ENCODE measurements around the gene ZNF879.

The ZNF879 gene

DNA sequence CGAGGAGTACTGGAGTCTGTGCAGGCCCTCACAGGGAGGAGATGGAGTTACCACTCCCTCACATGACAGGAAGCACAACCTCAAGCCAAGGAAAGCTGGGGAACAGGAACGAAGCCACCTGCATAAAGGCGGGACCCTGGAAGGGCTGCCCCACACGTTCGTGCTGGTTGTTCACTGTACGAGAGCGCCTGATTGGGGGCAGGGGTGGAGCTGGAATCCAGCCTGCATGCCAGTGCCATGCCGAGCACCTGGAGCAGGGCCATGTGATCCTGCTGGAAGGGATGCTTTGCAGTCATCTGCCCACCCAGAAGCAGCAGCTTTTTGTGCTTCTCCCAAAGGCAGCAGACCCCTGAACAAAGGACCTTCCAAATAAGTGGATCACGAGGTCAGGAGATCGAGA lies 39.9 kb upstream of the ZNF879 start:
- Histone ChIP-seq H3K36me3 (ENCODE audit: insufficient read depth, low read length) (no peaks in the 10 kb centered on the region), H4K20me1 (ENCODE audit: insufficient read depth, low read length) (no peaks in the 10 kb centered on the region), H3K4me3 (ENCODE audit: low read depth in 1 of 2, low read length in 2 of 2) (no peak overlapping the region), H3K4me1 (ENCODE audit: insufficient read depth, low read length) (no peaks in the 10 kb centered on the region), H3K9ac (ENCODE audit: low read depth, low read length) (no peak overlapping the region), H3K27ac (ENCODE audit: low read length) (no peak overlapping the region), H3K9me3 (ENCODE audit: insufficient read depth, low read length, severe bottlenecking) (peaks cover 2% of the 10 kb centered on the region), H3K79me2 (ENCODE audit: insufficient read depth, low read length) (no peaks in the 10 kb centered on the region), H3K27me3 (ENCODE audit: insufficient read depth, low read length, poor library complexity) (no peaks in the 10 kb centered on the region), H2AFZ (ENCODE audit: low read depth, low read length) (no peak overlapping the region), H3K4me2 (ENCODE audit: insufficient read depth, low read length) (no peak overlapping the region)
- no peak for TF ChIP-seq EZH2 (IDR thresholded peaks at IDR 0.05; ENCODE audit: borderline replicate concordance, low read depth, low read length, severe bottlenecking)
- TF ChIP-seq, protein P1, sequence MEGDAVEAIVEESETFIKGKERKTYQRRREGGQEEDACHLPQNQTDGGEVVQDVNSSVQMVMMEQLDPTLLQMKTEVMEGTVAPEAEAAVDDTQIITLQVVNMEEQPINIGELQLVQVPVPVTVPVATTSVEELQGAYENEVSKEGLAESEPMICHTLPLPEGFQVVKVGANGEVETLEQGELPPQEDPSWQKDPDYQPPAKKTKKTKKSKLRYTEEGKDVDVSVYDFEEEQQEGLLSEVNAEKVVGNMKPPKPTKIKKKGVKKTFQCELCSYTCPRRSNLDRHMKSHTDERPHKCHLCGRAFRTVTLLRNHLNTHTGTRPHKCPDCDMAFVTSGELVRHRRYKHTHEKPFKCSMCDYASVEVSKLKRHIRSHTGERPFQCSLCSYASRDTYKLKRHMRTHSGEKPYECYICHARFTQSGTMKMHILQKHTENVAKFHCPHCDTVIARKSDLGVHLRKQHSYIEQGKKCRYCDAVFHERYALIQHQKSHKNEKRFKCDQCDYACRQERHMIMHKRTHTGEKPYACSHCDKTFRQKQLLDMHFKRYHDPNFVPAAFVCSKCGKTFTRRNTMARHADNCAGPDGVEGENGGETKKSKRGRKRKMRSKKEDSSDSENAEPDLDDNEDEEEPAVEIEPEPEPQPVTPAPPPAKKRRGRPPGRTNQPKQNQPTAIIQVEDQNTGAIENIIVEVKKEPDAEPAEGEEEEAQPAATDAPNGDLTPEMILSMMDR (IDR thresholded peaks at IDR 0.05; ENCODE audit: borderline replicate concordance, extremely low read depth, low read length, poor library complexity, severe bottlenecking) = no peak
- ATAC-seq (ENCODE audit: insufficient read depth, low read depth) (no peak), DNase-seq (no peak)

DNA sequence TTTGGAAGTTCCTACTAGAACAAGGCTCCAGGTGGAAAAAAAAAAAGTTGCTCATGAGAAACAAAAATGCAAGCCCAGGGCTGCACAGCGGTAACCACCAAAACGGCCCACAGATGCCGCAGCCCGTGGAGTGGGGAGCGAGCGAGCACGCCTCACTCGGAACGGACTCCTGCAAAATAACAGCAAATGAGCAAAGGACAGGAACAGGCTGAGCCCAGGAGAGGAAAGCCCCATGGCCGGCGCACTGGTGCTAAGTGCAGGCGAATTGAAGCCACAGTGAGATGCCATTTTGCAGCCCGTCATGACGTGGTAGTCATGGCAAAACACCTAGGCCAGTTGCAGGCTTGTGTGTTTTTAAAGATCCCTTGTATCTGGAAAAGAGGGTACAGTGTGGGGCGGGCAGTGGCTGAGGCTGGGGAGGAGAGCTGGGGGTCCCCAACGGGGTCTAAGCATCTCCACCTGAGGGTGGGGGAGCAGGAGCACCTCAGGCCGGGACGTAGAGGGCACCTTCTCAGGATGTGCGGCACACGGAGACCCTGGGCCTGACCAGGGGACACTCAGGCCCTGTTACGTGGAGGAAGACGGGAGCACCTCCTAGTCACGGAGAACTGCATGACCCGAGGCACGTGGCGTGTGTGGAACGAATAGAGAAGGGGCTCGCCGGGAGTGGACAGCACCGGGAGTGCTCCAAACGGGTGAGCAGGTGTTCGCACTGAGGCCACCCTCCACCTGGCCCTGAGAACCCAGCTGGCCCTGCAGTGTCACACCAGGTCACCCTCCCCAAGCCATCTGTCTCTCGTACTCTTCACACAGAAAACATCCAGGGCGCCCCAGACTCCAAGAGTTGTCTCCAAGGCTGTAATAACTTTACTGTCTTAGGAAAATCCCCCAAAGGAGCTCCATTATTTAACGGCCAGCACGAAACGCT lies 39.2 kb upstream of the ZNF879 start:
- H3K9me3 ChIP-seq (ENCODE audit: insufficient read depth, low read length, severe bottlenecking) = peaks cover 2% of the 10 kb centered on the region

DNA sequence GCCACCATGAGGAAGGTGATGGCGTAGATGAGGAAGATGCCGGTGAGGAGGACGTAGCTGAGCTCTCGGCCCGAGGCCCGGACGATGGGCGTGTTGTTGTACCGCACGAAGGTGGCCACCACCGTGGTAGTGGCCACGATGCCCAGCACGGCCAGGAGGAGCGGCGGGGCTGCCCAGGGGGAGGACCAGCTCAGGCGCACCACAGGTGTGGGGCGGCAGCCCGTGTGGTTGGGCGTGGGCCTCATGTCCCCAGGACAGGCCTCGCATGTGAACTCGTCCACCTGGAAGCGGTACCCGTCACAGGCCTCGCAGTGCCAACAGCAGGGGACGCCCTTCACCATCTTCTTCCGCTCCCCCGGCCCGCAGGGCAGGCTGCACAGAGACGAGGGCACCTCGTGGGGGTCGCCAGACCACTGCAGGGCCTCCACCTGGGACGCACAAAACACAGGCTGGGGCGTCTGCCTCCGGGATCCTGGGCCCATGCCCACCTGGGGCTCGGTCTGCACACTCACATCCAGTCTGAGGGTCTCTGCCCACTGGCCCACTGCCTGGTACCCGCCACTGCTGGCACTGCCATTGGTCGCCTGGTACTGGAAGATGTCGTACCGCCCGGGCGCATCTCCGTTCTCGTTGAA lies 37.2 kb upstream of the ZNF879 start:
- H3K9me3 ChIP-seq (ENCODE audit: insufficient read depth, low read length, severe bottlenecking) = no peaks in the 10 kb centered on the region
- ATAC-seq (ENCODE audit: insufficient read depth, low read depth) = no peak
- no peak for TF ChIP-seq EZH2 (IDR thresholded peaks at IDR 0.05; ENCODE audit: borderline replicate concordance, low read depth, low read length, severe bottlenecking)
- TF ChIP-seq, protein P1 (IDR thresholded peaks at IDR 0.05; ENCODE audit: borderline replicate concordance, extremely low read depth, low read length, poor library complexity, severe bottlenecking) = no peak

More for the DNA sequence above, 39.2 kb upstream of the ZNF879 start:
- H2AFZ ChIP-seq (ENCODE audit: low read depth, low read length) = no peak overlapping the region
- no peaks in the 10 kb centered on the region for H4K20me1 ChIP-seq (ENCODE audit: insufficient read depth, low read length)
- no peak overlapping the region for H3K4me3 ChIP-seq (ENCODE audit: low read depth in 1 of 2, low read length in 2 of 2)
- H3K79me2 ChIP-seq (ENCODE audit: insufficient read depth, low read length) = no peaks in the 10 kb centered on the region
- H3K27ac ChIP-seq (ENCODE audit: low read length) = no peak overlapping the region
- H3K9ac ChIP-seq (ENCODE audit: low read depth, low read length) = no peak overlapping the region
- DNase-seq (no peak), ATAC-seq (ENCODE audit: insufficient read depth, low read depth) (no peak)
- no peaks in the 10 kb centered on the region for H3K36me3 ChIP-seq (ENCODE audit: insufficient read depth, low read length)
- no peaks in the 10 kb centered on the region for H3K27me3 ChIP-seq (ENCODE audit: insufficient read depth, low read length, poor library complexity)
- H3K4me1 ChIP-seq (ENCODE audit: insufficient read depth, low read length) = no peaks in the 10 kb centered on the region
- H3K4me2 ChIP-seq (ENCODE audit: insufficient read depth, low read length) = no peak overlapping the region
- TF ChIP-seq, protein P1 (IDR thresholded peaks at IDR 0.05; ENCODE audit: borderline replicate concordance, extremely low read depth, low read length, poor library complexity, severe bottlenecking) = no peak
- TF ChIP-seq EZH2 (IDR thresholded peaks at IDR 0.05; ENCODE audit: borderline replicate concordance, low read depth, low read length, severe bottlenecking) = no peak

More for the DNA sequence above, 37.2 kb upstream of the ZNF879 start:
- no peak for DNase-seq
- Histone ChIP-seq H3K36me3 (ENCODE audit: insufficient read depth, low read length) (no peaks in the 10 kb centered on the region), H4K20me1 (ENCODE audit: insufficient read depth, low read length) (no peaks in the 10 kb centered on the region), H3K27me3 (ENCODE audit: insufficient read depth, low read length, poor library complexity) (no peaks in the 10 kb centered on the region), H3K4me2 (ENCODE audit: insufficient read depth, low read length) (no peak overlapping the region), H3K27ac (ENCODE audit: low read length) (no peak overlapping the region), H3K4me1 (ENCODE audit: insufficient read depth, low read length) (no peaks in the 10 kb centered on the region), H3K79me2 (ENCODE audit: insufficient read depth, low read length) (no peaks in the 10 kb centered on the region), H3K9ac (ENCODE audit: low read depth, low read length) (no peak overlapping the region), H3K4me3 (ENCODE audit: low read depth in 1 of 2, low read length in 2 of 2) (no peak overlapping the region), H2AFZ (ENCODE audit: low read depth, low read length) (no peak overlapping the region)
